WERI-Rb-1 (cell line): ENCODE measurements around the gene HECTD2.

ENCODE experiments used
- DNase-seq: peaks from one replicate; pipeline ENCODE4 v3.0.0-alpha.2; 2020
- H3K27ac ChIP-seq: fragments of 250-450 bp; sonication (Bioruptor Pico); 2 replicates; pipeline ENCODE4 v1.5.1; 2020; ENCODE audit warnings: mild to moderate bottlenecking, moderate library complexity
- H3K27me3 ChIP-seq: fragments of 250-450 bp; sonication (Bioruptor Pico); 2 replicates; pipeline ENCODE4 v1.5.1; 2021; ENCODE audit warnings: mild to moderate bottlenecking, low read depth, moderate library complexity; ENCODE audit not compliant: insufficient read depth, severe bottlenecking
- H3K36me3 ChIP-seq: fragments of 250-450 bp; sonication (Bioruptor Pico); 2 replicates; pipeline ENCODE4 v1.5.1; 2020; ENCODE audit warnings: mild to moderate bottlenecking, moderate library complexity
- H3K4me3 ChIP-seq: 2 replicates; pipeline ENCODE4 v1.5.1; 2011; ENCODE audit warnings: low read depth, mild to moderate bottlenecking, control low read depth, low read length
- H3K9me3 ChIP-seq: fragments of 250-450 bp; sonication (Bioruptor Pico); 2 replicates; pipeline ENCODE4 v1.5.1; 2021; ENCODE audit warnings: mild to moderate bottlenecking, moderate library complexity; ENCODE audit not compliant: severe bottlenecking
- TF ChIP-seq, protein P1 (sequence below): IDR thresholded peaks from 2 replicates; pipeline ENCODE4 v1.5.1; 2011; ENCODE audit warnings: low read depth, mild to moderate bottlenecking, control low read depth, inconsistent platforms, low read length

Gene HECTD2

DNA sequence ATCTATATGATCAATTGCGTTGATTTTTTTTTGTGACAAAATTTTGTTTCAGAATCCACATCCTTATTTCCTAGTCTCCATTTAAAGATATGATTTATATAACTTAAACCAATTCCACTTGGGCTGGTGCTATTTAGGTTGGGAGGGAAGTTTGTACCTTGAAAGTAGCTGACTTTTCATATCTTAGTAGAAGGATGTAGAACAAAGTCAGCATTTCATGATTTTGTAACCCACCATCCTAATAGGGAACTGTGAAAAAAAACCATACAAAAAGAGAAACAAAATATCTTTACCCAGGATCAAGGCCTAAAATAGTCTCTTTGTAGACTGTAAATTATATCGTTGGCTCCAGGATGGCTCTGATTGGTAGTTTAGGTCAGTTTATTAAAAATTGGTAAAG is 8.3 kb downstream of the HECTD2 start:
- no peaks in the 10 kb centered on the region for H3K27me3 ChIP-seq
- H3K9me3 ChIP-seq = no peaks in the 10 kb centered on the region
- H3K36me3 ChIP-seq = no peaks in the 10 kb centered on the region
- H3K4me3 ChIP-seq = no peak overlapping the region
- no peak overlapping the region for H3K27ac ChIP-seq
- TF ChIP-seq, protein P1, sequence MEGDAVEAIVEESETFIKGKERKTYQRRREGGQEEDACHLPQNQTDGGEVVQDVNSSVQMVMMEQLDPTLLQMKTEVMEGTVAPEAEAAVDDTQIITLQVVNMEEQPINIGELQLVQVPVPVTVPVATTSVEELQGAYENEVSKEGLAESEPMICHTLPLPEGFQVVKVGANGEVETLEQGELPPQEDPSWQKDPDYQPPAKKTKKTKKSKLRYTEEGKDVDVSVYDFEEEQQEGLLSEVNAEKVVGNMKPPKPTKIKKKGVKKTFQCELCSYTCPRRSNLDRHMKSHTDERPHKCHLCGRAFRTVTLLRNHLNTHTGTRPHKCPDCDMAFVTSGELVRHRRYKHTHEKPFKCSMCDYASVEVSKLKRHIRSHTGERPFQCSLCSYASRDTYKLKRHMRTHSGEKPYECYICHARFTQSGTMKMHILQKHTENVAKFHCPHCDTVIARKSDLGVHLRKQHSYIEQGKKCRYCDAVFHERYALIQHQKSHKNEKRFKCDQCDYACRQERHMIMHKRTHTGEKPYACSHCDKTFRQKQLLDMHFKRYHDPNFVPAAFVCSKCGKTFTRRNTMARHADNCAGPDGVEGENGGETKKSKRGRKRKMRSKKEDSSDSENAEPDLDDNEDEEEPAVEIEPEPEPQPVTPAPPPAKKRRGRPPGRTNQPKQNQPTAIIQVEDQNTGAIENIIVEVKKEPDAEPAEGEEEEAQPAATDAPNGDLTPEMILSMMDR = no peak
- DNase-seq = no peak

GRCh38 chr10:91420868-91421267 is 10.7 kb downstream of the HECTD2 start:
- TF ChIP-seq, protein P1 = no peak
- no peak overlapping the region for H3K4me3 ChIP-seq
- no peak overlapping the region for H3K27ac ChIP-seq
- DNase-seq = no peak
- no peaks in the 10 kb centered on the region for H3K27me3 ChIP-seq
- no peaks in the 10 kb centered on the region for H3K9me3 ChIP-seq
- no peaks in the 10 kb centered on the region for H3K36me3 ChIP-seq

- TF ChIP-seq, protein P1 = no peak
- DNase-seq = no peak
- H3K9me3 ChIP-seq = no peaks in the 10 kb centered on the region
- H3K27me3 ChIP-seq = no peaks in the 10 kb centered on the region
- H3K27ac ChIP-seq = no peak overlapping the region; the same call in 1 of the 2 replicates
- H3K36me3 ChIP-seq = no peaks in the 10 kb centered on the region
- no peak overlapping the region for H3K4me3 ChIP-seq
Observed at GRCh38 chr10:91422915-91423314, 12.8 kb downstream of the HECTD2 start.

DNA sequence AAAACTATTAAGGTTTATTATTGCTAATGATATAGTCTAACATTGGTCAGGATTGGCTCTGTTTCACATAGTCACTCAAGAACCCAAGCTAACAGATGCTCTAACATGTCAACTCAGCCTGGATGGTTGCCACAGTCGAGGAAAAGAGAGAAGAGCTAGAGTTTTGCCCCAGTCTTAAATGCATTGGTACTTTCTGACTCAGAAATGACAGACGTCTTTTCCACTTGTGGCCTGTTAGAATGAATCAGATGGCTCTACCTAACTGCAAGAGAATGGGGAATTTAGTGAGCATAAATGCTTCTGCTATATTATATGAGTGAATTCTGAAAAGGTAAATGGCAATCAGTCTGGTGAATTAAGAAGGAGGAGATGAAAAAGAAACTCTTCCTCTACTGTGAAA is 13.9 kb downstream of the HECTD2 start:
- TF ChIP-seq, protein P1 = no peak
- Histone ChIP-seq H3K27ac (no peak overlapping the region), H3K4me3 (no peak overlapping the region), H3K27me3 (no peaks in the 10 kb centered on the region), H3K36me3 (no peaks in the 10 kb centered on the region), H3K9me3 (no peaks in the 10 kb centered on the region)
- no peak for DNase-seq

DNA sequence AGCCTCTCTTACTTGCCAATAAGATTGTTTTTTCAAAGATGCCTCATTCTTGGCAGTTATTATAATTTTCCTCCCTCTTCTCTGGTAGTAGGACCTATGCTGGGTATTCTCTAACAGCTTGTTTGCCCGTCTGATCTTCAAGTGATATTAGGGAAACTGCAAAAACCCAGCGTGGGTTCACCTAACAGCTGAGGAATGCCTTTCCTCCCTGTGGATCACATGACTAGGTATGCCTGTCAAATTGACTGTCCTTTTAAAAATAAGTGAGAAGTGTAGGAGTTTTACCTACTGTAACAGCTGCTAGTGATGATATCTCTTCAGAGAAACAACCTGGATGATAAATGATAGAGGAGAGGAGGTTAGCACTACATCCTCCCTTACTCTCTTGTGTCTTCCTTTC is 22.0 kb downstream of the HECTD2 start:
- no peak for DNase-seq
- Histone ChIP-seq H3K27ac (no peak overlapping the region), H3K4me3 (no peak overlapping the region), H3K9me3 (no peaks in the 10 kb centered on the region), H3K36me3 (no peaks in the 10 kb centered on the region), H3K27me3 (no peaks in the 10 kb centered on the region)
- TF ChIP-seq, protein P1 = no peak

- DNase-seq = no peak
- no peaks in the 10 kb centered on the region for H3K9me3 ChIP-seq
- no peak overlapping the region for H3K27ac ChIP-seq
- TF ChIP-seq, protein P1 = no peak
- no peaks in the 10 kb centered on the region for H3K36me3 ChIP-seq
- no peaks in the 10 kb centered on the region for H3K27me3 ChIP-seq
- no peak overlapping the region for H3K4me3 ChIP-seq
Observed at GRCh38 chr10:91433620-91434019, 23.5 kb downstream of the HECTD2 start.
